ENCODE measurements around the gene OCA2.
"Not testable (repeated sequence)": the region's sequence is repeated elsewhere in the genome, so short reads cannot be mapped to it uniquely, and the experiment has no call there.

Gene OCA2

GRCh38 chr15:28021281-28022039 lies 77.7 kb downstream of the OCA2 start:
- no peak for DNase-seq

GRCh38 chr15:28020644-28021043 lies 78.5 kb downstream of the OCA2 start:
- DNase-seq = no peak

- no peak for DNase-seq
Measured at GRCh38 chr15:28019594-28020309, 79.4 kb downstream of the OCA2 start.

- no peak for DNase-seq
Measured at GRCh38 chr15:28018291-28019044, 80.6 kb downstream of the OCA2 start.

GRCh38 chr15:28017423-28017924 lies 81.6 kb downstream of the OCA2 start:
- DNase-seq = no peak

- DNase-seq = no peak
Measured at GRCh38 chr15:28015855-28016254, 83.3 kb downstream of the OCA2 start.

- DNase-seq = no peak
Measured at GRCh38 chr15:28014623-28015200, 84.4 kb downstream of the OCA2 start.

- no peak for DNase-seq
Measured at GRCh38 chr15:28013976-28014375, 85.1 kb downstream of the OCA2 start.

- DNase-seq = no peak
Measured at GRCh38 chr15:28013480-28013879, 85.6 kb downstream of the OCA2 start.

GRCh38 chr15:28012231-28012630 lies 86.9 kb downstream of the OCA2 start:
- DNase-seq = no peak

GRCh38 chr15:28008175-28008574 lies 90.9 kb downstream of the OCA2 start:
- DNase-seq = not testable (repeated sequence)

- DNase-seq = no peak
Measured at GRCh38 chr15:28006116-28006905, 92.8 kb downstream of the OCA2 start.

- no peak for DNase-seq
Measured at GRCh38 chr15:28005004-28005527, 94.0 kb downstream of the OCA2 start.

GRCh38 chr15:28004143-28005003 lies 94.7 kb downstream of the OCA2 start:
- no peak for DNase-seq

- no peak for DNase-seq
Measured at GRCh38 chr15:28003302-28004037, 95.6 kb downstream of the OCA2 start.

- no peak for DNase-seq
Measured at GRCh38 chr15:28002867-28003266, 96.2 kb downstream of the OCA2 start.

- no peak for DNase-seq
Measured at GRCh38 chr15:28002136-28002861, 96.8 kb downstream of the OCA2 start.

- DNase-seq = no peak
Measured at GRCh38 chr15:28001641-28002040, 97.5 kb downstream of the OCA2 start.

- DNase-seq = no peak
Measured at GRCh38 chr15:27993996-27994780, 104.9 kb downstream of the OCA2 start.
